ENCODE results near the gene GGN. TPM values are rescaled to one million over a fixed set of nuclear protein-coding genes. Genes with fewer than 3 reads are reported as not detected.
A peak's percentile ranks its signal among the peaks of the same experiment; 100 is the strongest.

GGN gene
- total RNA-seq, 1 experiment from 2014 or later = 1.5 TPM

GRCh38 chr19:38437295-38437694 is 49.5 kb upstream of the GGN start:
- H3K27ac Mint-ChIP-seq = 0 out of 7 replicates have a peak overlapping the region, but pooled peaks of 1 of the 3 experiments have one; percentile 47
- DNase-seq = no peak
- H3K36me3 Mint-ChIP-seq (ENCODE audit: insufficient read depth in 1 of 3, low read depth in 3 of 3) = peaks cover 0 to 12% (median 6%) of the 10 kb centered on the region in 3 experiments; a peak in 4 of 7 replicates
- H3T11ph ChIP-seq (ENCODE audit: low read length) = no peak overlapping the region
- no peak overlapping the region for H3K4ac ChIP-seq (ENCODE audit: low read depth, low read length)
- no peak overlapping the region for H3K4me2 ChIP-seq (ENCODE audit: insufficient read depth, insufficient read length, low read length)
- H2BK12ac ChIP-seq (ENCODE audit: insufficient read length, low read depth, low read length) = no peak overlapping the region
- H3K4me3 Mint-ChIP-seq = no peak overlapping the region
- H3K27ac ChIP-seq (ENCODE audit: insufficient read length, low read depth, low read length) = no peak overlapping the region
- H3K14ac ChIP-seq (ENCODE audit: insufficient read depth, low read length) = no peak overlapping the region
- no peak overlapping the region for H3K18ac ChIP-seq (ENCODE audit: insufficient read length, low read depth, low read length)
- no peak overlapping the region for H3K23ac ChIP-seq (ENCODE audit: insufficient read length, low read depth, low read length)
- H2AFZ ChIP-seq (ENCODE audit: low read length) = no peak overlapping the region
- no peak overlapping the region for H4K5ac ChIP-seq (ENCODE audit: insufficient read length, low read depth, low read length)
- H3K9me3 Mint-ChIP-seq = no peaks in the 10 kb centered on the region
- peaks cover 8% of the 10 kb centered on the region for H3K23me2 ChIP-seq (ENCODE audit: insufficient read length, low read depth, low read length, poor library complexity, severe bottlenecking)
- no peak overlapping the region for H2BK15ac ChIP-seq (ENCODE audit: low read depth, low read length)
- H4K91ac ChIP-seq (ENCODE audit: insufficient read length, low read depth, low read length) = no peak overlapping the region
- H3K9me3 ChIP-seq (ENCODE audit: control insufficient read depth, low read depth, low read length) = no peaks in the 10 kb centered on the region
- no peak for TF ChIP-seq CTCF (conservative IDR thresholded peaks at IDR 0.05)
- no peak overlapping the region for H2BK20ac ChIP-seq (ENCODE audit: low read depth, low read length, poor library complexity, severe bottlenecking)
- H3K27me3 Mint-ChIP-seq (ENCODE audit: low read depth) = no peaks in the 10 kb centered on the region
- no peak overlapping the region for H2AK5ac ChIP-seq (ENCODE audit: insufficient read length, low read length)
- H4K20me1 ChIP-seq (ENCODE audit: control insufficient read depth, insufficient read depth, insufficient read length) = no peaks in the 10 kb centered on the region
- H3K9ac ChIP-seq (ENCODE audit: extremely low read depth, insufficient read length, low read length) = no peak overlapping the region
- H3K79me1 ChIP-seq (ENCODE audit: insufficient read depth, low read depth, low read length, poor library complexity, severe bottlenecking) = no peaks in the 10 kb centered on the region
- peaks cover 20 to 32% of the 10 kb centered on the region in 2 experiments for H3K4me1 Mint-ChIP-seq
- no CpG with 5 or more reads among the region's 6 CpGs for WGBS (ENCODE audit: extremely low coverage, insufficient read length, low lambda C conversion rate)
- H3K27me3 ChIP-seq (ENCODE audit: insufficient read depth, low read length) = no peaks in the 10 kb centered on the region
- H3K79me2 ChIP-seq (ENCODE audit: insufficient read depth, low read length) = no peaks in the 10 kb centered on the region
- no peak overlapping the region for H2BK5ac ChIP-seq (ENCODE audit: insufficient read length, low read length)
- no peak overlapping the region for H3K56ac ChIP-seq (ENCODE audit: insufficient read length, low read depth, low read length)
- H3K4me1 ChIP-seq (ENCODE audit: insufficient read depth, low read length) = no peaks in the 10 kb centered on the region
- H4K8ac ChIP-seq (replicated peaks; ENCODE audit: insufficient read length, low read depth, low read length) = no peak overlapping the region
- no peak overlapping the region for H2BK120ac ChIP-seq (ENCODE audit: low read depth, low read length, poor library complexity, severe bottlenecking)

All from H9 (cell line).